Measurements from ENCODE around the gene SDHA.

GRCh38 chr5:264338-264737, 46.2 kb downstream of the SDHA start:
- TF ChIP-seq, protein P1, sequence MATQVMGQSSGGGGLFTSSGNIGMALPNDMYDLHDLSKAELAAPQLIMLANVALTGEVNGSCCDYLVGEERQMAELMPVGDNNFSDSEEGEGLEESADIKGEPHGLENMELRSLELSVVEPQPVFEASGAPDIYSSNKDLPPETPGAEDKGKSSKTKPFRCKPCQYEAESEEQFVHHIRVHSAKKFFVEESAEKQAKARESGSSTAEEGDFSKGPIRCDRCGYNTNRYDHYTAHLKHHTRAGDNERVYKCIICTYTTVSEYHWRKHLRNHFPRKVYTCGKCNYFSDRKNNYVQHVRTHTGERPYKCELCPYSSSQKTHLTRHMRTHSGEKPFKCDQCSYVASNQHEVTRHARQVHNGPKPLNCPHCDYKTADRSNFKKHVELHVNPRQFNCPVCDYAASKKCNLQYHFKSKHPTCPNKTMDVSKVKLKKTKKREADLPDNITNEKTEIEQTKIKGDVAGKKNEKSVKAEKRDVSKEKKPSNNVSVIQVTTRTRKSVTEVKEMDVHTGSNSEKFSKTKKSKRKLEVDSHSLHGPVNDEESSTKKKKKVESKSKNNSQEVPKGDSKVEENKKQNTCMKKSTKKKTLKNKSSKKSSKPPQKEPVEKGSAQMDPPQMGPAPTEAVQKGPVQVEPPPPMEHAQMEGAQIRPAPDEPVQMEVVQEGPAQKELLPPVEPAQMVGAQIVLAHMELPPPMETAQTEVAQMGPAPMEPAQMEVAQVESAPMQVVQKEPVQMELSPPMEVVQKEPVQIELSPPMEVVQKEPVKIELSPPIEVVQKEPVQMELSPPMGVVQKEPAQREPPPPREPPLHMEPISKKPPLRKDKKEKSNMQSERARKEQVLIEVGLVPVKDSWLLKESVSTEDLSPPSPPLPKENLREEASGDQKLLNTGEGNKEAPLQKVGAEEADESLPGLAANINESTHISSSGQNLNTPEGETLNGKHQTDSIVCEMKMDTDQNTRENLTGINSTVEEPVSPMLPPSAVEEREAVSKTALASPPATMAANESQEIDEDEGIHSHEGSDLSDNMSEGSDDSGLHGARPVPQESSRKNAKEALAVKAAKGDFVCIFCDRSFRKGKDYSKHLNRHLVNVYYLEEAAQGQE (IDR thresholded peaks at IDR 0.05): no peak
- no peak for TF ChIP-seq CBX2 (IDR thresholded peaks at IDR 0.05; ENCODE audit: borderline replicate concordance, low read depth)
